H9 (cell line): ENCODE data around the gene SKIC3. TPM values are rescaled to one million over a fixed set of nuclear protein-coding genes. Genes with fewer than 3 reads are reported as not detected.

Source experiments
- DNase-seq: peaks from one replicate; pipeline ENCODE4 v3.0.0-alpha.2; 2017
- H2AFZ ChIP-seq: one replicate; pipeline ENCODE4 v1.6.1; 2013; ENCODE audit warnings: mild to moderate bottlenecking, low read length, control low read depth, moderate library complexity
- H2AK5ac ChIP-seq: 2 replicates; pipeline ENCODE4 v1.6.1; 2013; ENCODE audit warnings: low read length, control low read depth, mixed read lengths; ENCODE audit not compliant: insufficient read length
- H2BK120ac ChIP-seq: one replicate; pipeline ENCODE4 v1.6.1; 2013; ENCODE audit warnings: low read depth, mild to moderate bottlenecking, low read length, control low read depth, inconsistent platforms; ENCODE audit not compliant: poor library complexity, severe bottlenecking
- H2BK12ac ChIP-seq: 2 replicates; pipeline ENCODE4 v1.6.1; 2013; ENCODE audit warnings: low read length, control low read depth, mixed read lengths, low read depth; ENCODE audit not compliant: insufficient read length
- H2BK15ac ChIP-seq: 2 replicates; pipeline ENCODE4 v1.6.1; 2013; ENCODE audit warnings: low read depth, low read length, control low read depth
- H2BK20ac ChIP-seq: one replicate; pipeline ENCODE4 v1.6.1; 2013; ENCODE audit warnings: low read depth, mild to moderate bottlenecking, low read length, control low read depth, inconsistent platforms; ENCODE audit not compliant: poor library complexity, severe bottlenecking
- H2BK5ac ChIP-seq: 2 replicates; pipeline ENCODE4 v1.6.1; 2013; ENCODE audit warnings: low read length, control low read depth, mixed read lengths; ENCODE audit not compliant: insufficient read length
- H3K14ac ChIP-seq: 2 replicates; pipeline ENCODE4 v1.6.1; 2013; ENCODE audit warnings: low read length, control low read depth; ENCODE audit not compliant: insufficient read depth
- H3K18ac ChIP-seq: 2 replicates; pipeline ENCODE4 v1.6.1; 2013; ENCODE audit warnings: low read depth, mild to moderate bottlenecking, mixed read lengths, low read length, control low read depth; ENCODE audit not compliant: insufficient read length
- H3K23ac ChIP-seq: 2 replicates; pipeline ENCODE4 v1.6.1; 2013; ENCODE audit warnings: low read length, control low read depth, mixed read lengths, low read depth; ENCODE audit not compliant: insufficient read length
- H3K23me2 ChIP-seq: 2 replicates; pipeline ENCODE4 v1.6.1; 2013; ENCODE audit warnings: low read depth, mild to moderate bottlenecking, mixed read lengths, low read length, control low read depth; ENCODE audit not compliant: insufficient read length, poor library complexity, severe bottlenecking
- H3K27ac ChIP-seq: 2 replicates; pipeline ENCODE4 v1.5.1; 2013; ENCODE audit warnings: low read length, control low read depth, mixed read lengths, low read depth; ENCODE audit not compliant: insufficient read length
- H3K27me3 ChIP-seq: 2 replicates; pipeline ENCODE4 v1.6.1; 2013; ENCODE audit warnings: low read length, control low read depth, inconsistent platforms; ENCODE audit not compliant: insufficient read depth
- H3K4ac ChIP-seq: 2 replicates; pipeline ENCODE4 v1.6.1; 2013; ENCODE audit warnings: low read depth, mild to moderate bottlenecking, control low read depth, inconsistent platforms, low read length, moderate library complexity
- H3K4me1 ChIP-seq: 2 replicates; pipeline ENCODE4 v1.6.1; 2013; ENCODE audit warnings: low read length, control low read depth, inconsistent platforms; ENCODE audit not compliant: insufficient read depth
- H3K4me2 ChIP-seq: 2 replicates; pipeline ENCODE4 v1.6.1; 2013; ENCODE audit warnings: low read length, control low read depth, mixed read lengths; ENCODE audit not compliant: insufficient read length, insufficient read depth
- H3K56ac ChIP-seq: 2 replicates; pipeline ENCODE4 v1.6.1; 2013; ENCODE audit warnings: low read depth, mild to moderate bottlenecking, mixed read lengths, low read length, control low read depth; ENCODE audit not compliant: insufficient read length
- H3K79me1 ChIP-seq: 2 replicates; pipeline ENCODE4 v1.6.1; 2013; ENCODE audit warnings: low read depth, mild to moderate bottlenecking, moderate library complexity, low read length, control low read depth, inconsistent platforms; ENCODE audit not compliant: insufficient read depth, poor library complexity, severe bottlenecking
- H3K79me2 ChIP-seq: 2 replicates; pipeline ENCODE4 v1.6.1; 2013; ENCODE audit warnings: low read length, control low read depth, inconsistent platforms; ENCODE audit not compliant: insufficient read depth
- H3K9ac ChIP-seq: 2 replicates; pipeline ENCODE4 v1.6.1; 2013; ENCODE audit warnings: low read length, control low read depth, mixed read lengths; ENCODE audit not compliant: insufficient read length; ENCODE audit errors: extremely low read depth
- H3K9me3 ChIP-seq: one replicate; pipeline ENCODE4 v1.6.1; 2013; ENCODE audit warnings: low read depth, low read length, inconsistent platforms; ENCODE audit not compliant: control insufficient read depth
- H3T11ph ChIP-seq: one replicate; pipeline ENCODE4 v1.6.1; 2013; ENCODE audit warnings: mild to moderate bottlenecking, low read length, control low read depth, inconsistent platforms
- H4K20me1 ChIP-seq: one replicate; pipeline ENCODE4 v1.6.1; 2013; ENCODE audit not compliant: control insufficient read depth, insufficient read length, insufficient read depth
- H4K5ac ChIP-seq: 2 replicates; pipeline ENCODE4 v1.6.1; 2013; ENCODE audit warnings: low read depth, mild to moderate bottlenecking, mixed read lengths, low read length, control low read depth; ENCODE audit not compliant: insufficient read length
- H4K8ac ChIP-seq: replicated peaks from 2 replicates; pipeline ENCODE4 v1.6.1; 2013; ENCODE audit warnings: low read length, control low read depth, mixed read lengths, low read depth; ENCODE audit not compliant: insufficient read length
- H4K91ac ChIP-seq: 2 replicates; pipeline ENCODE4 v1.6.1; 2013; ENCODE audit warnings: low read depth, mild to moderate bottlenecking, moderate library complexity, mixed read lengths, low read length, control low read depth; ENCODE audit not compliant: insufficient read length
- H3K27ac Mint-ChIP-seq, 3 experiments: 2 replicates in 2 of 3; 3 replicates in 1 of 3; pipeline ENCODE4 v1.8.0; 2020 to 2021; ENCODE audit warnings: mixed read lengths in 3 of 3, mild to moderate bottlenecking in 1 of 3, moderate library complexity in 1 of 3
- H3K27me3 Mint-ChIP-seq: 2 replicates; pipeline ENCODE4 v1.8.0; 2021; ENCODE audit warnings: low read depth, mild to moderate bottlenecking, moderate library complexity, mixed read lengths
- H3K36me3 Mint-ChIP-seq, 3 experiments: 2 replicates in 2 of 3; 3 replicates in 1 of 3; pipeline ENCODE4 v1.8.0; 2020 to 2021; ENCODE audit warnings: low read depth in 3 of 3, mixed read lengths in 3 of 3; ENCODE audit not compliant: insufficient read depth in 1 of 3
- H3K4me1 Mint-ChIP-seq, 2 experiments: 2 replicates each; pipeline ENCODE4 v1.8.0; 2020; ENCODE audit warnings: mixed read lengths in 2 of 2
- H3K4me3 Mint-ChIP-seq, 2 experiments: 2 replicates in 1 of 2; 3 replicates in 1 of 2; pipeline ENCODE4 v1.8.0; 2020 to 2021; ENCODE audit warnings: mild to moderate bottlenecking in 2 of 2, mixed read lengths in 2 of 2, moderate library complexity in 1 of 2
- H3K9me3 Mint-ChIP-seq, 2 experiments: 2 replicates in 1 of 2; 3 replicates in 1 of 2; pipeline ENCODE4 v1.8.0; 2020; ENCODE audit warnings: mild to moderate bottlenecking in 2 of 2, mixed read lengths in 2 of 2, moderate library complexity in 1 of 2
- CTCF ChIP-seq: fragments of 200-600 bp; sonication (generic); conservative IDR thresholded peaks from 3 replicates; pipeline ENCODE4 v1.8.0; 2021; ENCODE audit warnings: antibody characterized with exemption, mild to moderate bottlenecking
- WGBS: extraction: QIAGEN DNeasy Blood & Tissue Kit; methylation state at CpG from one replicate; pipeline ENCODE4 v1.1.7; 2013; ENCODE audit warnings: missing lambda C conversion rate, low lambda C conversion rate, mixed read lengths; ENCODE audit not compliant: insufficient read length; ENCODE audit errors: extremely low coverage; 5-methylcytosine and 5-hydroxymethylcytosine counted together
- total RNA-seq: library from RNA; stranded (reverse); gene quantifications from 2 replicates; pipeline ENCODE4 v1.2.1, GENCODE V29; 2021

Gene SKIC3
- total RNA-seq, 1 experiment from 2014 or later, result 64.7 TPM

GRCh38 chr5:95532415-95532814 lies 22.4 kb downstream of the SKIC3 start:
- TF ChIP-seq CTCF, result no peak
- no peak overlapping the region for H4K91ac ChIP-seq
- H2BK20ac ChIP-seq, result no peak overlapping the region
- peak overlapping the region in 2 of 3 experiments; percentile 9 to 30; a peak in 3 of 7 replicates for H3K27ac Mint-ChIP-seq
- H3K4ac ChIP-seq, result no peak overlapping the region
- H3K56ac ChIP-seq, result no peak overlapping the region
- H3K27me3 ChIP-seq, result no peaks in the 10 kb centered on the region
- no peak overlapping the region for H3K18ac ChIP-seq
- no peak overlapping the region for H2BK5ac ChIP-seq
- H3T11ph ChIP-seq, result no peak overlapping the region
- H3K9me3 Mint-ChIP-seq, result no peaks in the 10 kb centered on the region
- H3K9ac ChIP-seq, result no peak overlapping the region
- peak overlapping the region in 1 of 2 experiments; percentile 12; a peak in 1 of 5 replicates for H3K4me3 Mint-ChIP-seq
- no peak overlapping the region for H3K27ac ChIP-seq
- H3K23me2 ChIP-seq, result no peaks in the 10 kb centered on the region
- H3K4me2 ChIP-seq, result no peak overlapping the region
- H2BK15ac ChIP-seq, result no peak overlapping the region
- no peaks in the 10 kb centered on the region for H3K9me3 ChIP-seq
- peaks cover 18 to 37% of the 10 kb centered on the region in 2 experiments for H3K4me1 Mint-ChIP-seq
- no peak overlapping the region for H3K23ac ChIP-seq
- H3K79me2 ChIP-seq, result no peaks in the 10 kb centered on the region
- H3K36me3 Mint-ChIP-seq, result peaks cover 11 to 42% (median 41%) of the 10 kb centered on the region in 3 experiments; a peak in 6 of 7 replicates
- H2BK120ac ChIP-seq, result no peak overlapping the region
- no peak overlapping the region for H3K14ac ChIP-seq
- H3K27me3 Mint-ChIP-seq, result no peaks in the 10 kb centered on the region
- peaks cover 3% of the 10 kb centered on the region; the same call in 1 of the 2 replicates for H3K4me1 ChIP-seq
- no peak overlapping the region for H2AFZ ChIP-seq
- H2BK12ac ChIP-seq, result no peak overlapping the region
- no peaks in the 10 kb centered on the region for H3K79me1 ChIP-seq
- no peak for DNase-seq
- H4K8ac ChIP-seq, result no peak overlapping the region
- no peaks in the 10 kb centered on the region for H4K20me1 ChIP-seq
- H4K5ac ChIP-seq, result no peak overlapping the region
- no peak overlapping the region for H2AK5ac ChIP-seq
- WGBS, result no CpG with 5 or more reads among the region's 2 CpGs
